ENCODE data around the gene DSCAM. TPM values are rescaled to one million over a fixed set of nuclear protein-coding genes. Genes with fewer than 3 reads are reported as not detected.

DSCAM gene
- total RNA-seq, 1 donor from 2014 or later, result not detected

DNA sequence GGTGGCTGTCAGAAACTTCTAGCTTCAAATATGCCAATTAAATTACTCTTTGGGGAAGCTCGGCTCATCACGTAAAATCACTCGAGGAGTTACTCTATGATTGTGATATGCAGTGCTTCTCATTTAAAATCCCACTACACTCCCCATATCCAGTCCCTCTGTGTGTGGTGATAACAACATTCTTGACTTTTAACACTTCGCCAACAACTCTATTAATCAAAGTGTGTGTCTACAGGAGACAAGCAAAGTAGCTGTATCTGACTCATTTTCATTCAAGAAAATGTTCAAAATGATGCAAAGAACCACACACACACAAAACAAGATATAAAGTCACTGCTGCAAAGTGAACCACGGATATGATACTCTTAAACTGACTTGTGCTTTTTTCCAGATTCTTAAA lies 341.3 kb downstream of the DSCAM start:
- TF ChIP-seq, protein P1, sequence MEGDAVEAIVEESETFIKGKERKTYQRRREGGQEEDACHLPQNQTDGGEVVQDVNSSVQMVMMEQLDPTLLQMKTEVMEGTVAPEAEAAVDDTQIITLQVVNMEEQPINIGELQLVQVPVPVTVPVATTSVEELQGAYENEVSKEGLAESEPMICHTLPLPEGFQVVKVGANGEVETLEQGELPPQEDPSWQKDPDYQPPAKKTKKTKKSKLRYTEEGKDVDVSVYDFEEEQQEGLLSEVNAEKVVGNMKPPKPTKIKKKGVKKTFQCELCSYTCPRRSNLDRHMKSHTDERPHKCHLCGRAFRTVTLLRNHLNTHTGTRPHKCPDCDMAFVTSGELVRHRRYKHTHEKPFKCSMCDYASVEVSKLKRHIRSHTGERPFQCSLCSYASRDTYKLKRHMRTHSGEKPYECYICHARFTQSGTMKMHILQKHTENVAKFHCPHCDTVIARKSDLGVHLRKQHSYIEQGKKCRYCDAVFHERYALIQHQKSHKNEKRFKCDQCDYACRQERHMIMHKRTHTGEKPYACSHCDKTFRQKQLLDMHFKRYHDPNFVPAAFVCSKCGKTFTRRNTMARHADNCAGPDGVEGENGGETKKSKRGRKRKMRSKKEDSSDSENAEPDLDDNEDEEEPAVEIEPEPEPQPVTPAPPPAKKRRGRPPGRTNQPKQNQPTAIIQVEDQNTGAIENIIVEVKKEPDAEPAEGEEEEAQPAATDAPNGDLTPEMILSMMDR (IDR thresholded peaks at IDR 0.05), result no peak
- H3K27me3 ChIP-seq, result no peaks in the 10 kb centered on the region
- DNase-seq (ENCODE audit: low spot score in 2 of 2), result no peak
- H3K27ac ChIP-seq, result no peak overlapping the region
- H3K9me3 ChIP-seq, result no peaks in the 10 kb centered on the region
- intact Hi-C loops (cut with DNase I), result no loop called here
- no peaks in the 10 kb centered on the region for H3K4me1 ChIP-seq
- H3K4me3 ChIP-seq, result no peak overlapping the region
- H3K36me3 ChIP-seq, result no peaks in the 10 kb centered on the region

DNA sequence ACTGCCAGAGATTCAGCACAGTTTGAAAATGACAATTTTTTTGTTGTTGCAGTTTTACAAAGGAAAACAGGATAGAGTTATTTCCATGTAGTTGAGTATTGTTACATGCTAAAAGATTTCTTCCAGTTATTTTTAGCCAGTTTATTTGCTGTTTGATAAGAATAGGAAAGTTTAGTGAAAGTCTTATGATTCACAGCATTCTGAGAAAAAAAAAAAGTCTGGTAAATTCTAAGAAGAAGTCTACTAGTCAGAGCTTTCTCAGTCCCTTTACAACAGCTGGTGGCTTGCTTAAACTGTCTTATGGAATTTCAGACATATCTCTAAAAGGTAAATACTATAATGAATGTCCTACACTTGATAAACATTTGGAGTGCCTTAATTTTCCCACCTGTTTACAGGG lies 341.7 kb downstream of the DSCAM start:
- Histone ChIP-seq H3K36me3 (no peaks in the 10 kb centered on the region), H3K9me3 (no peaks in the 10 kb centered on the region), H3K4me3 (no peak overlapping the region), H3K27ac (no peak overlapping the region), H3K27me3 (no peaks in the 10 kb centered on the region), H3K4me1 (no peaks in the 10 kb centered on the region)
- intact Hi-C loops (cut with DNase I), result no loop called here
- TF ChIP-seq, protein P1 (IDR thresholded peaks at IDR 0.05), result no peak
- DNase-seq (ENCODE audit: low spot score in 2 of 2), result no peak

GRCh38 chr21:40504825-40505224 lies 342.1 kb downstream of the DSCAM start:
- TF ChIP-seq, protein P1 (IDR thresholded peaks at IDR 0.05), result no peak
- intact Hi-C loops (cut with DNase I), result no loop called here
- H3K9me3 ChIP-seq, result no peaks in the 10 kb centered on the region
- H3K27ac ChIP-seq, result no peak overlapping the region
- H3K27me3 ChIP-seq, result no peaks in the 10 kb centered on the region
- H3K4me3 ChIP-seq, result no peak overlapping the region
- H3K4me1 ChIP-seq, result no peaks in the 10 kb centered on the region
- DNase-seq (ENCODE audit: low spot score in 2 of 2), result no peak
- no peaks in the 10 kb centered on the region for H3K36me3 ChIP-seq

DNA sequence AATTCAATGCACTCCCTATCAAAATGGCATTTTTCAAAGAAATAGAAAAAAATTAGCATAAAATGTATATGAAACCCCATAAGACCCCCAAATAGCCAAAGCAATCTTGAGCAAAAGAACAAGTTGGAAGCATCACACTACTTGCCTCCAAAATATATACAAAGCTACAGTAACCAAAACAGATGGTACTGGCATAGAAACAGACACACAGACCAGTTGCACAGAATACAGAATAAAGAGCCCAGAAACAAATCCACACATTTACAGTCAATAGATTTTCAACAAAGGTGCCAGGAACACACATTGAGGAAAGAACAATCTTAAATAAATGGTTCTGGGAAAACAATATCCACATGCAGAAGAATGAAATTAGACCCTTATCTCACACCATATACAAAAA lies 350.8 kb downstream of the DSCAM start:
- intact Hi-C loops (cut with DNase I), result no loop called here
- Histone ChIP-seq H3K27ac (no peak overlapping the region), H3K36me3 (no peaks in the 10 kb centered on the region), H3K9me3 (peaks cover 0 to 4% of the 10 kb centered on the region in 2 donors), H3K27me3 (no peaks in the 10 kb centered on the region), H3K4me3 (no peak overlapping the region), H3K4me1 (no peaks in the 10 kb centered on the region)
- TF ChIP-seq, protein P1 (IDR thresholded peaks at IDR 0.05), result no peak
- no peak for DNase-seq (ENCODE audit: low spot score in 2 of 2)

GRCh38 chr21:40490408-40490807 lies 356.6 kb downstream of the DSCAM start:
- H3K27me3 ChIP-seq, result no peaks in the 10 kb centered on the region
- no peak overlapping the region for H3K27ac ChIP-seq
- no peaks in the 10 kb centered on the region for H3K36me3 ChIP-seq
- no peak for DNase-seq (ENCODE audit: low spot score in 2 of 2)
- intact Hi-C loops (cut with DNase I), result no loop called here
- no peaks in the 10 kb centered on the region for H3K4me1 ChIP-seq
- TF ChIP-seq, protein P1 (IDR thresholded peaks at IDR 0.05), result no peak
- no peak overlapping the region for H3K4me3 ChIP-seq
- peaks cover 0 to 4% of the 10 kb centered on the region in 2 donors for H3K9me3 ChIP-seq

DNA sequence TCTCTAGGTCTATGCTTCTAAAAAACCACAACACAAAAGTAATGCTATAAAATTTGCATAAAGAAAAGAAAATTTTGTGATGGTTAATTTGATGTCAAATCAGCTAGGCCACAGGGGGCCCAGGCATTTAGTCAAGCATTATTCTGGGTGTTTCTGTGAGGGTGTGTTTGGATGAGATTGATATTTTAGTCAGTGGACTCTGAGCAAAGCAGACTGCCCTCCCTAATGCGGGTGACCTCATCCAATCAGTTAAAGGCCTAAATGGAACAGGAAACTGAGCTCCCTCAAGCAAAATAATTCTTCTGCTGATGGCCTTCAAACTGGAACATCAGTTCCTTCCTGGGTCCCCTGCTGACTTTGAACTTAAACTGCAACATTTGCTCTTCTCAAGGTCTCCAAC lies 358.0 kb downstream of the DSCAM start:
- no peak overlapping the region for H3K4me3 ChIP-seq
- intact Hi-C loops (cut with DNase I), result no loop called here

More for the DNA sequence above, 358.0 kb downstream of the DSCAM start:
- no peaks in the 10 kb centered on the region for H3K27me3 ChIP-seq
- H3K27ac ChIP-seq, result no peak overlapping the region
- no peaks in the 10 kb centered on the region for H3K36me3 ChIP-seq
- peaks cover 0 to 4% of the 10 kb centered on the region in 2 donors for H3K9me3 ChIP-seq
- TF ChIP-seq, protein P1 (IDR thresholded peaks at IDR 0.05), result no peak
- no peak for DNase-seq (ENCODE audit: low spot score in 2 of 2)
- H3K4me1 ChIP-seq, result no peaks in the 10 kb centered on the region
